Endothelial cell of umbilical vein (primary cell): ENCODE data around the gene CRHR1. TPM values are rescaled to one million over a fixed set of nuclear protein-coding genes. Genes with fewer than 3 reads are reported as not detected.

Experiments used
- BruUV-seq: library from RNA; stranded (reverse); fragments of 400-500 nt; replicated peaks from 2 replicates; lab custom pipeline; 2021; lab: Mats Ljungman, UMichigan
- CTCF ChIA-PET: fragments of 300-600, 350-600 bp; sonication (Branson Sonifier 250); formaldehyde crosslinking; loops from one replicate; lab custom pipeline; 2021; ENCODE audit warnings: antibody characterized with exemption, inconsistent platforms; lab: Charles Lee
- POLR2A ChIA-PET: fragments of 300-600, 350-600 bp; sonication (Branson Sonifier 250); formaldehyde crosslinking; loops from one replicate; lab custom pipeline; 2021; ENCODE audit warnings: antibody characterized with exemption, inconsistent platforms; lab: Charles Lee
- DNase-seq: peaks from one replicate; pipeline ENCODE4 v3.0.0-alpha.2; 2011; ENCODE audit warnings: low read depth, low spot score
- FAIRE-seq: peaks from 2 replicates; lab custom pipeline; 2011; peaks lifted over from hg19 to GRCh38; lab: Jason Lieb, UNC
- H2AFZ ChIP-seq: 2 replicates; pipeline ENCODE4 v1.6.0; 2012; ENCODE audit warnings: low read depth, low read length, control low read depth, inconsistent platforms
- H3K27ac ChIP-seq: 2 replicates; pipeline ENCODE4 v1.5.1; 2011; ENCODE audit warnings: low read depth, mild to moderate bottlenecking, control low read depth, low read length, moderate library complexity; ENCODE audit not compliant: insufficient read depth
- H3K27me3 ChIP-seq, 2 experiments: 2 replicates each; pipeline versions ENCODE4 v1.6.0 to v1.6.1; 2011; ENCODE audit warnings: low read length in 2 of 2, mixed read lengths in 1 of 2; ENCODE audit not compliant: control insufficient read depth in 2 of 2, insufficient read depth in 2 of 2
- H3K36me3 ChIP-seq, 2 experiments: 2 replicates in 1 of 2; 3 replicates in 1 of 2; pipeline ENCODE4 v1.5.1; 2011; ENCODE audit warnings: low read length in 2 of 2, mild to moderate bottlenecking in 1 of 2, moderate library complexity in 1 of 2; ENCODE audit not compliant: control insufficient read depth in 2 of 2, insufficient read depth in 2 of 2; ENCODE audit errors: extremely low read depth in 1 of 2
- H3K4me1 ChIP-seq: 3 replicates; pipeline ENCODE4 v1.5.1; 2011; ENCODE audit warnings: mild to moderate bottlenecking, low read length; ENCODE audit not compliant: control insufficient read depth, insufficient read depth; ENCODE audit errors: extremely low read depth
- H3K4me2 ChIP-seq: 2 replicates; pipeline ENCODE4 v1.6.1; 2011; ENCODE audit warnings: low read length, control low read depth, mixed read lengths; ENCODE audit not compliant: insufficient read depth
- H3K4me3 ChIP-seq, 3 experiments: fragments of 200-600 bp in 1 of 3; sonication (generic), shearing (Covaris generic) in 1 of 3; replicated peaks in 1 of 3; 2 replicates each; pipeline ENCODE4 v1.5.1; 2011 to 2016; ENCODE audit warnings: control low read depth in 3 of 3, low read length in 3 of 3, mild to moderate bottlenecking in 2 of 3, inconsistent platforms in 1 of 3, low read depth in 1 of 3, moderate library complexity in 1 of 3; ENCODE audit not compliant: insufficient read depth in 1 of 3
- H3K79me2 ChIP-seq: 2 replicates; pipeline ENCODE4 v1.6.0; 2012; ENCODE audit warnings: low read length, inconsistent platforms; ENCODE audit not compliant: control insufficient read depth, insufficient read depth
- H3K9ac ChIP-seq: replicated peaks from 2 replicates; pipeline ENCODE3; 2011; ENCODE audit warnings: low read length, control low read depth; ENCODE audit not compliant: insufficient read depth; ENCODE audit errors: extremely low read depth
- H3K9me1 ChIP-seq: replicated peaks from 3 replicates; pipeline ENCODE4 v1.6.0; 2011; ENCODE audit warnings: mild to moderate bottlenecking, low read length; ENCODE audit not compliant: control insufficient read depth, insufficient read depth; ENCODE audit errors: extremely low read depth
- H3K9me3 ChIP-seq: replicated peaks from 2 replicates; pipeline ENCODE4 v1.5.1; 2012; ENCODE audit warnings: low read length, inconsistent platforms; ENCODE audit not compliant: control insufficient read depth, insufficient read depth
- H4K20me1 ChIP-seq: replicated peaks from 2 replicates; pipeline ENCODE3; 2011; ENCODE audit warnings: mild to moderate bottlenecking, low read length; ENCODE audit not compliant: control insufficient read depth, insufficient read depth; ENCODE audit errors: extremely low read depth
- EZH2 ChIP-seq: IDR thresholded peaks from 2 replicates; pipeline ENCODE4 v1.6.1; 2012; ENCODE audit warnings: borderline replicate concordance, low read depth, mild to moderate bottlenecking, moderate library complexity, low read length, inconsistent platforms; ENCODE audit not compliant: severe bottlenecking
- FOS ChIP-seq: IDR thresholded peaks from 2 replicates; pipeline ENCODE4 v1.6.1; 2011; ENCODE audit warnings: mild to moderate bottlenecking, low read length, moderate library complexity, borderline replicate concordance; ENCODE audit not compliant: insufficient read depth
- GATA2 ChIP-seq: IDR thresholded peaks from 2 replicates; pipeline ENCODE4 v1.7.0; 2011; ENCODE audit warnings: low read depth, mild to moderate bottlenecking, moderate library complexity, mixed read lengths, low read length; ENCODE audit not compliant: insufficient read length, insufficient read depth
- JUN ChIP-seq: IDR thresholded peaks from 2 replicates; pipeline ENCODE4 v1.6.1; 2011; ENCODE audit warnings: borderline replicate concordance, low read depth; ENCODE audit not compliant: insufficient read length, insufficient read depth
- MYC ChIP-seq: IDR thresholded peaks from one replicate; pipeline ENCODE4 v1.6.1; 2011; ENCODE audit warnings: mild to moderate bottlenecking, low read depth, low read length
- POLR2A ChIP-seq: IDR thresholded peaks from 2 replicates; pipeline ENCODE4 v1.6.1; 2012; ENCODE audit warnings: low read depth, mild to moderate bottlenecking, control low read depth, low read length
- POLR2AphosphoS5 ChIP-seq: IDR thresholded peaks from 2 replicates; pipeline ENCODE4 v1.6.1; 2012; ENCODE audit warnings: low read depth, mild to moderate bottlenecking, control low read depth, low read length, moderate library complexity; ENCODE audit not compliant: insufficient read depth
- dilution Hi-C: fragments of 300-500 bp; cut with MboI; formaldehyde crosslinking; loops from one replicate; pipeline ENCODE4 v1.15.0; 2019; ENCODE audit warnings: low sequenced_read_pairs; ENCODE audit not compliant: extremely low pct_ligation_motif_present
- intact Hi-C: fragments of 100-400 bp; cut with micrococcal nuclease; formaldehyde crosslinking; loops from one replicate; pipeline ENCODE4 v1.10.0; 2022
- polyA plus RNA-seq, 4 experiments: library from polyadenylated mRNA; depleted of rRNA in 3 of 4; stranded (reverse) in 3 of 4; unstranded in 1 of 4; fragments of >200 nt; gene quantifications; 2 replicates each; pipeline versions ENCODE4 v1.2.1 to v1.2.3, GENCODE V29; 2011 to 2012; ENCODE audit warnings: missing spikeins in 1 of 4
- total RNA-seq: library from RNA; stranded (reverse); gene quantifications from 2 replicates; pipeline ENCODE4 v1.2.3, GENCODE V29; 2021
- TF ChIP-seq, protein P1 (sequence below), 2 donors: IDR thresholded peaks; 1 replicate in 1 of 2; 2 replicates in 1 of 2; pipeline ENCODE4 v1.5.1; 2011; ENCODE audit warnings: low read length in 2 of 2, mild to moderate bottlenecking in 2 of 2, moderate library complexity in 2 of 2, control low read depth in 1 of 2, inconsistent platforms in 1 of 2, low read depth in 1 of 2; ENCODE audit not compliant: insufficient read depth in 1 of 2; ENCODE audit errors: extremely low read depth in 1 of 2
- TF ChIP-seq, protein P2 (sequence below): IDR thresholded peaks from 2 replicates; pipeline ENCODE4 v1.6.1; 2011; ENCODE audit not compliant: insufficient read depth, insufficient read length

Gene CRHR1
- total and polyA plus RNA-seq, 2 donors (not counting 3 experiments of a cell fraction or from before 2014, with no cell fraction given) = not detected

DNA sequence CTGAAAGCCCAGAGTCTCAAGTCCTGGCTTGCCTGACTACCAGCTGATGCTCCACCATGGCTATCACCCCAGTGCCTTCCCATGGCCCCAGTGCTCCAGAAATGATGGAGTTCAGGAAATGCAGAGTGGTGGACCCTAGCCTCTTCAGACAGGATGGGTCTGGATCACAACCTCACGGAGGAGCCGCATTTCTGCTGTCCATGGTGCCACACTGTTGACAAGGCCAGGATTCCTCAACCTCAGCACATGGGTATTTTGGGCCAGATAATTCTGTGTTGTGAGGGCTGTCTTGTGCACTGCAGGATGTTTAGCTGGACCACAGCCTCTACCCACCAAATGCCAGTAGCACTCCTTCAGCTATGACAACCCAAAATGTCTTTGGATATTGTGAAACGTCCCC is 6.7 kb upstream of the CRHR1 start:
- no peaks in the 10 kb centered on the region for H4K20me1 ChIP-seq
- no peak overlapping the region for H2AFZ ChIP-seq
- dilution Hi-C loops = no loop called here
- peaks cover 9 to 18% of the 10 kb centered on the region in 2 experiments for H3K27me3 ChIP-seq
- H3K79me2 ChIP-seq = no peaks in the 10 kb centered on the region
- H3K4me1 ChIP-seq = no peaks in the 10 kb centered on the region
- no peak overlapping the region for H3K4me3 ChIP-seq
- no peak overlapping the region for H3K27ac ChIP-seq
- H3K9me1 ChIP-seq = no peaks in the 10 kb centered on the region
- CTCF ChIA-PET = no interaction called here
- POLR2A ChIA-PET = no interaction called here
- no peak for TF ChIP-seq GATA2
- no peak for TF ChIP-seq POLR2AphosphoS5
- TF ChIP-seq JUN = no peak
- TF ChIP-seq, protein P1, sequence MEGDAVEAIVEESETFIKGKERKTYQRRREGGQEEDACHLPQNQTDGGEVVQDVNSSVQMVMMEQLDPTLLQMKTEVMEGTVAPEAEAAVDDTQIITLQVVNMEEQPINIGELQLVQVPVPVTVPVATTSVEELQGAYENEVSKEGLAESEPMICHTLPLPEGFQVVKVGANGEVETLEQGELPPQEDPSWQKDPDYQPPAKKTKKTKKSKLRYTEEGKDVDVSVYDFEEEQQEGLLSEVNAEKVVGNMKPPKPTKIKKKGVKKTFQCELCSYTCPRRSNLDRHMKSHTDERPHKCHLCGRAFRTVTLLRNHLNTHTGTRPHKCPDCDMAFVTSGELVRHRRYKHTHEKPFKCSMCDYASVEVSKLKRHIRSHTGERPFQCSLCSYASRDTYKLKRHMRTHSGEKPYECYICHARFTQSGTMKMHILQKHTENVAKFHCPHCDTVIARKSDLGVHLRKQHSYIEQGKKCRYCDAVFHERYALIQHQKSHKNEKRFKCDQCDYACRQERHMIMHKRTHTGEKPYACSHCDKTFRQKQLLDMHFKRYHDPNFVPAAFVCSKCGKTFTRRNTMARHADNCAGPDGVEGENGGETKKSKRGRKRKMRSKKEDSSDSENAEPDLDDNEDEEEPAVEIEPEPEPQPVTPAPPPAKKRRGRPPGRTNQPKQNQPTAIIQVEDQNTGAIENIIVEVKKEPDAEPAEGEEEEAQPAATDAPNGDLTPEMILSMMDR (IDR thresholded peaks at IDR 0.05; ENCODE audit: extremely low read depth in 1 of 2, insufficient read depth in 1 of 2, low read depth in 1 of 2, low read length in 2 of 2) = no peak
- no peak for TF ChIP-seq EZH2
- no peak for TF ChIP-seq FOS
- no peak for TF ChIP-seq MYC
- TF ChIP-seq POLR2A = no peak
- TF ChIP-seq, protein P2, sequence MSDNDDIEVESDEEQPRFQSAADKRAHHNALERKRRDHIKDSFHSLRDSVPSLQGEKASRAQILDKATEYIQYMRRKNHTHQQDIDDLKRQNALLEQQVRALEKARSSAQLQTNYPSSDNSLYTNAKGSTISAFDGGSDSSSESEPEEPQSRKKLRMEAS = no peak
- no peak for FAIRE-seq
- H3K9ac ChIP-seq = no peak overlapping the region
- intact Hi-C loops = no loop called here
- no TSS peak for BruUV-seq
- no peak for DNase-seq
- no peaks in the 10 kb centered on the region for H3K9me3 ChIP-seq
- no peak overlapping the region for H3K4me2 ChIP-seq
- no peaks in the 10 kb centered on the region for H3K36me3 ChIP-seq
